Measurements from ENCODE around the gene MRPS22. TPM values are rescaled to one million over a fixed set of nuclear protein-coding genes. Genes with fewer than 3 reads are reported as not detected.

The MRPS22 gene
- total and polyA plus RNA-seq, 7 donors: 39.2 to 78.4 (median 53.6) TPM

GRCh38 chr3:139310474-139310933 is 33.3 kb upstream of the MRPS22 start:
- H3K9me3 ChIP-seq: no peaks in the 10 kb centered on the region
- H3K4me1 ChIP-seq: no peaks in the 10 kb centered on the region
- no peak overlapping the region for H3K4me3 ChIP-seq
- intact Hi-C loops (cut with DNase I): no loop called here
- no peaks in the 10 kb centered on the region for H3K27me3 ChIP-seq
- no peak for TF ChIP-seq CTCF (IDR thresholded peaks at IDR 0.05)
- 77 to 83% methylated on average over 8 of the region's 8 CpGs for WGBS, 2 donors
- no peak for DNase-seq
- no peaks in the 10 kb centered on the region for H3K36me3 ChIP-seq
- H3K27ac ChIP-seq: no peak overlapping the region

- no peaks in the 10 kb centered on the region for H3K4me1 ChIP-seq
- no peak for DNase-seq
- TF ChIP-seq POLR2AphosphoS5 (IDR thresholded peaks at IDR 0.05) (no peak), CTCF (IDR thresholded peaks at IDR 0.05) (no peak), POLR2A (IDR thresholded peaks at IDR 0.05) (no peak), EP300 (IDR thresholded peaks at IDR 0.05) (no peak)
- H3K36me3 ChIP-seq: no peaks in the 10 kb centered on the region
- H3K27me3 ChIP-seq: no peaks in the 10 kb centered on the region
- 62 to 81% methylated on average over 1 of the region's 1 CpG for WGBS, 2 donors
- H3K4me3 ChIP-seq: no peak overlapping the region
- no peaks in the 10 kb centered on the region for H3K9me3 ChIP-seq
- no peak overlapping the region for H3K27ac ChIP-seq
- intact Hi-C loops (cut with DNase I): no loop called here
Measured at GRCh38 chr3:139311557-139311956, 32.3 kb upstream of the MRPS22 start.

- 92 to 98% methylated on average over 1 of the region's 1 CpG for WGBS, 2 donors
- Histone ChIP-seq H3K36me3 (no peaks in the 10 kb centered on the region), H3K4me3 (no peak overlapping the region), H3K9me3 (no peaks in the 10 kb centered on the region), H3K4me1 (no peaks in the 10 kb centered on the region), H3K27ac (no peak overlapping the region), H3K27me3 (no peaks in the 10 kb centered on the region)
- no peak for TF ChIP-seq POLR2AphosphoS5 (IDR thresholded peaks at IDR 0.05)
- TF ChIP-seq CTCF (IDR thresholded peaks at IDR 0.05): no peak
- TF ChIP-seq EP300 (IDR thresholded peaks at IDR 0.05): no peak
- TF ChIP-seq POLR2A (IDR thresholded peaks at IDR 0.05): no peak
- no peak for DNase-seq
- intact Hi-C loops (cut with DNase I): no loop called here
Measured at GRCh38 chr3:139312416-139312815, 31.4 kb upstream of the MRPS22 start.

DNA sequence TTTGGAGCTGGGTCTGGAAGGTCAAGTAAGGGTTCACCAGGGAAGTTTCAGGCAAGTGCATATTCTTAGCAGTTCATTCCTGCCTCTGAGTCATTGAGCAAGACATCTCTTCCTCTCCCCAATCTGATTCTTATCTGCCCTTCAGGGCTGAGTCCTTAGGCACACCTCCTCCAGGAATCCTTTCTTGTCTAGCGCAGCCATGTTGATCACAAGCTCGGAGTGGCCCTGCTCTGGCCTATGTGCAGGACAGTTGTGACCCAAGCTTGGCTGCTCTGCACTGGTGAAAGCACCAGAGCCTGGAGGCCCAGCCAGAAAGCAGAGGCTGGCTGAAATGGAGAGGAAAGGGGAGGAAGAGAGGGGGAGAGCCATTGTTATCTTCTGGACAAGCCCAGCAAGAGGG is 30.9 kb upstream of the MRPS22 start:
- no peaks in the 10 kb centered on the region for H3K36me3 ChIP-seq
- H3K4me1 ChIP-seq: no peaks in the 10 kb centered on the region
- no peak overlapping the region for H3K27ac ChIP-seq
- intact Hi-C loops (cut with DNase I): no loop called here
- peaks cover 0 to 1% (median 0%) of the 10 kb centered on the region in 3 donors for H3K27me3 ChIP-seq
- TF ChIP-seq POLR2A (IDR thresholded peaks at IDR 0.05): no peak
- no peak for TF ChIP-seq CTCF (IDR thresholded peaks at IDR 0.05)
- no peak for TF ChIP-seq EP300 (IDR thresholded peaks at IDR 0.05)
- TF ChIP-seq POLR2AphosphoS5 (IDR thresholded peaks at IDR 0.05): no peak
- H3K9me3 ChIP-seq: no peaks in the 10 kb centered on the region
- WGBS, 2 donors: 90 to 94% methylated on average over 2 of the region's 2 CpGs
- no peak for DNase-seq
- no peak overlapping the region for H3K4me3 ChIP-seq

DNA sequence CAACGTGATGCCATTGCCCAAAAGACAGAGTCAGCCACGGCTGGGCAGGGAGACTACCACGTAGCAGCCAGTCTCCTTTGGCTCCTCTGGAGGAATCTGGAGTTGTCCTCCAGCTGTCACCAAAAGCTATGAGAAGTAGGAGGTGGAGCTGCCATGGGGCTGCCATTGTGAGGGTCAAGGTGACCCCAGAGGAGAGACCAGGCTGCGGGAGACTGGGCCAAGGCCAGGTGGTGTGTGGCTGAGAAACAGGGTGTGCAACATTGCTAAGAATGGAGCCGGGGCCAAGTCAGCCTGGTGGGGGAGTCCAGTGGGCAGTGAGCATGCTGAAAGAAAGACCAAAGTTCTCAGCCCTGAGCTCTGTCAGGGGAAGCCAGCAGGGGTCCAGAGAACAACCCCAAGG is 29.9 kb upstream of the MRPS22 start:
- Histone ChIP-seq H3K27me3 (peaks cover 0 to 11% (median 0%) of the 10 kb centered on the region in 3 donors), H3K27ac (no peak overlapping the region), H3K4me3 (no peak overlapping the region), H3K4me1 (no peaks in the 10 kb centered on the region), H3K36me3 (no peaks in the 10 kb centered on the region), H3K9me3 (no peaks in the 10 kb centered on the region)
- WGBS, 2 donors: 76 to 87% methylated on average over 5 of the region's 5 CpGs
- intact Hi-C loops (cut with DNase I): no loop called here
- DNase-seq: no peak
- TF ChIP-seq POLR2AphosphoS5 (IDR thresholded peaks at IDR 0.05): no peak
- TF ChIP-seq EP300 (IDR thresholded peaks at IDR 0.05): no peak
- no peak for TF ChIP-seq POLR2A (IDR thresholded peaks at IDR 0.05)
- no peak for TF ChIP-seq CTCF (IDR thresholded peaks at IDR 0.05)

Measured in sigmoid colon (tissue), 7 donors.